SU-DHL-6 (cell line): Measurements from ENCODE around the gene RASAL1.

Source experiments
- EZH2phosphoT487 ChIP-seq: fragments of 200-600 bp; sonication (generic), shearing (Covaris generic); conservative IDR thresholded peaks from 2 replicates; pipeline ENCODE4 v1.6.1; 2018; ENCODE audit warnings: mild to moderate bottlenecking, antibody characterized with exemption, low read length, moderate library complexity, mixed read lengths
- TF ChIP-seq, protein P1 (sequence below): fragments of 200-600 bp; sonication (generic); IDR thresholded peaks from one replicate; pipeline ENCODE4 v1.5.1; 2017; ENCODE audit warnings: antibody characterized with exemption, mild to moderate bottlenecking, low read length, moderate library complexity; ENCODE audit not compliant: insufficient read depth, poor library complexity, severe bottlenecking

DNA sequence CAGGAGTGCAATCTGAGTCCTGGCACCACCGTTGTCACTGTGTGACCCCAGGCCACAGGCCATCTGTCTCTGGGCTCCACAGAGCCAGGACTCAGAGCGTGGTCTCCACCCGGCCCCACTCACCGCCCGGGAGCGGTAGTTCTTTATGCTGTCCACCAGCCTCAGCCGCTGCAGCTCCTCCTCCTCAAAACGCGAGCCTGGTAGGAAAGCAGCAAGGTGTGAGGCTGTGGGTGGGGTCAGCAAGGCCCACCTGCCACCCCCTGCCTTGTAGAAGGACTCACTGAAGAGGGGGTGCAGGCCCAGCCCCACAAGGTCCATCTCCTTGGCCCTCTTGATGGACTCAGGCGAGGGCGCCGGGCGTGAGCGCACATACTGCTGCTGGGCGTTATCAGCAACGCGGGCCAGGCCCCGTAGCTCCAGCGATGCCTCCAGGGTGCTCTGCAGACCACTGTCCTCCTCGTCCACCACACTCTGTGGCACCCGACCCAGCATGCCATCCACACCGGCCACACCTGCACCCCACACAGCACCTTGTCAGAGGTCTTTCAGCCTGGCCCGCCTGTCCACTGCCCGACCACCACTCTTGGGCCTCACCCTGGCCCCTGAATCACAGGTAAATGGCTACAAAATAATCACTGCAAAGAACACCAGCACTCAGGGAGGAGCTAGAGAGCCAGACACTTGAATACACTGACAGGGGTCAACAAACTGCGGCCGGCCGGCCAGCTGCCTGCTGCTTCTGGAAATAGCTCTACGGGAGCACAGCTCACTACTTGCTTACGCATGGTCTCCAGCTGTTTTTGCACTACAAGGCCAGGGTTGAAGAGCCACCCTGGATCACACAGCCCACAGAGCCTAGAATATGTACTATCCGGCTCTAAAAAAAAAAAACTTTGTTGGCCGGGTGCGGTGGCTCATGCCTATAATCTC is 30.2 kb upstream of the RASAL1 start:
- TF ChIP-seq EZH2phosphoT487 = no peak
- TF ChIP-seq, protein P1, sequence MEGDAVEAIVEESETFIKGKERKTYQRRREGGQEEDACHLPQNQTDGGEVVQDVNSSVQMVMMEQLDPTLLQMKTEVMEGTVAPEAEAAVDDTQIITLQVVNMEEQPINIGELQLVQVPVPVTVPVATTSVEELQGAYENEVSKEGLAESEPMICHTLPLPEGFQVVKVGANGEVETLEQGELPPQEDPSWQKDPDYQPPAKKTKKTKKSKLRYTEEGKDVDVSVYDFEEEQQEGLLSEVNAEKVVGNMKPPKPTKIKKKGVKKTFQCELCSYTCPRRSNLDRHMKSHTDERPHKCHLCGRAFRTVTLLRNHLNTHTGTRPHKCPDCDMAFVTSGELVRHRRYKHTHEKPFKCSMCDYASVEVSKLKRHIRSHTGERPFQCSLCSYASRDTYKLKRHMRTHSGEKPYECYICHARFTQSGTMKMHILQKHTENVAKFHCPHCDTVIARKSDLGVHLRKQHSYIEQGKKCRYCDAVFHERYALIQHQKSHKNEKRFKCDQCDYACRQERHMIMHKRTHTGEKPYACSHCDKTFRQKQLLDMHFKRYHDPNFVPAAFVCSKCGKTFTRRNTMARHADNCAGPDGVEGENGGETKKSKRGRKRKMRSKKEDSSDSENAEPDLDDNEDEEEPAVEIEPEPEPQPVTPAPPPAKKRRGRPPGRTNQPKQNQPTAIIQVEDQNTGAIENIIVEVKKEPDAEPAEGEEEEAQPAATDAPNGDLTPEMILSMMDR = no peak
